HepG2 (cell line): ENCODE measurements around the gene NOTCH3. TPM values are rescaled to one million over a fixed set of nuclear protein-coding genes. Genes with fewer than 3 reads are reported as not detected.

Experiments used
- ATAC-seq: fragments of 200-7000 bp; cut with Tn5 transposase; 3 replicates; pipeline ENCODE4 v1.9.1; 2020; ENCODE audit warnings: mild to moderate bottlenecking, moderate library complexity
- BruUV-seq: library from RNA; stranded (reverse); fragments of 400-500 nt; replicated peaks from 2 replicates; lab custom pipeline; 2021; lab: Mats Ljungman, UMichigan
- CTCF ChIA-PET: fragments of 300-600 bp; formaldehyde crosslinking; extraction: SDS; loops from one replicate; lab custom pipeline; 2021; ENCODE audit warnings: low total read pairs, inconsistent platforms, low intra/inter-chr PET ratio; lab: Yijun Ruan, JAX
- POLR2A ChIA-PET: fragments of 350-600 bp; sonication (Branson Sonifier 250); formaldehyde crosslinking; loops from one replicate; lab custom pipeline; 2020; ENCODE audit warnings: antibody characterized with exemption, inconsistent platforms; lab: Yijun Ruan, JAX
- DNase-seq: peaks from one replicate; pipeline ENCODE4 v3.0.0-alpha.2; 2015; ENCODE audit warnings: low spot score
- FAIRE-seq: peaks from 3 replicates; lab custom pipeline; 2011; peaks lifted over from hg19 to GRCh38; lab: Jason Lieb, UNC
- H2AFZ ChIP-seq: one replicate; pipeline ENCODE4 v1.6.1; 2011; ENCODE audit warnings: low read length, inconsistent platforms
- H3K27ac ChIP-seq: fragments of 300-600 bp; 3 replicates; pipeline ENCODE4 v1.8.0; 2011; ENCODE audit warnings: mixed run types, mild to moderate bottlenecking, mixed read lengths, low read length, inconsistent platforms; ENCODE audit not compliant: insufficient read depth; ENCODE audit errors: extremely low read length
- H3K27me3 ChIP-seq, 2 experiments: fragments of 200-600 bp in 1 of 2; 2 replicates in 1 of 2; 3 replicates in 1 of 2; pipeline versions ENCODE4 v1.6.0 to v1.8.0; 2011; ENCODE audit warnings: low read length in 2 of 2, mild to moderate bottlenecking in 2 of 2, moderate library complexity in 2 of 2, inconsistent platforms in 1 of 2; ENCODE audit not compliant: insufficient read depth in 2 of 2, control insufficient read depth in 1 of 2
- H3K36me3 ChIP-seq, 2 experiments: fragments of 200-600 bp in 1 of 2; replicated peaks in 1 of 2; 2 replicates in 1 of 2; 3 replicates in 1 of 2; pipeline versions ENCODE4 v1.5.1 to v1.8.0; 2011; ENCODE audit warnings: low read length in 2 of 2, inconsistent platforms in 1 of 2; ENCODE audit not compliant: insufficient read depth in 2 of 2, control insufficient read depth in 1 of 2
- H3K4me1 ChIP-seq: 2 replicates; pipeline ENCODE4 v1.5.1; 2012; ENCODE audit warnings: low read length, inconsistent platforms; ENCODE audit not compliant: insufficient read depth
- H3K4me2 ChIP-seq: 2 replicates; pipeline ENCODE4 v1.6.0; 2011; ENCODE audit warnings: low read depth, low read length, inconsistent platforms
- H3K4me3 ChIP-seq, 3 experiments: fragments of 200-600 bp in 1 of 3; sonication (generic), shearing (Covaris generic) in 1 of 3; replicated peaks in 1 of 3; 2 replicates each; pipeline ENCODE4 v1.5.1; 2011 to 2016; ENCODE audit warnings: low read length in 3 of 3, inconsistent platforms in 2 of 3, low read depth in 2 of 3, mild to moderate bottlenecking in 2 of 3, control low read depth in 1 of 3, mixed read lengths in 1 of 3; ENCODE audit not compliant: insufficient read depth in 1 of 3
- H3K79me2 ChIP-seq: one replicate; pipeline ENCODE4 v1.6.1; 2011; ENCODE audit warnings: low read length, inconsistent platforms; ENCODE audit not compliant: insufficient read depth
- H3K9ac ChIP-seq: 2 replicates; pipeline ENCODE4 v1.6.0; 2011; ENCODE audit warnings: mild to moderate bottlenecking, low read depth, low read length, inconsistent platforms; ENCODE audit not compliant: insufficient read depth
- H3K9me3 ChIP-seq: 2 replicates; pipeline ENCODE4 v1.5.1; 2012; ENCODE audit warnings: mild to moderate bottlenecking, low read length
- H4K20me1 ChIP-seq: 2 replicates; pipeline ENCODE4 v1.6.0; 2011; ENCODE audit warnings: inconsistent platforms, mild to moderate bottlenecking, low read length, moderate library complexity; ENCODE audit not compliant: insufficient read depth
- ASH2L ChIP-seq: fragments of 300-600, 200-600 bp; sonication (generic); IDR thresholded peaks from 2 replicates; pipeline ENCODE4 v1.7.0; 2017; ENCODE audit warnings: low read depth, mild to moderate bottlenecking, moderate library complexity, mixed read lengths, low read length; ENCODE audit not compliant: insufficient read length
- ATF1 ChIP-seq: IDR thresholded peaks from 2 replicates; pipeline ENCODE4 v1.6.1; 2016; ENCODE audit warnings: mild to moderate bottlenecking, control low read depth
- PAF1 ChIP-seq: IDR thresholded peaks from 2 replicates; pipeline ENCODE4 v1.6.1; 2016; ENCODE audit warnings: missing genetic modification reagents, missing compliant biosample characterization
- PAWR ChIP-seq: sonication (generic); formaldehyde crosslinking; IDR thresholded peaks from 2 replicates; pipeline ENCODE4 v1.4.0; 2020; ENCODE audit warnings: missing genetic modification reagents, mild to moderate bottlenecking, borderline replicate concordance
- PCBP2 ChIP-seq: fragments of 200-400 bp; formaldehyde crosslinking; optimal IDR thresholded peaks from 2 replicates; pipeline ENCODE3; 2018; ENCODE audit warnings: low read length, low read depth; ENCODE audit not compliant: poor library complexity, severe bottlenecking
- ZMYM4 ChIP-seq: sonication (generic); formaldehyde crosslinking; IDR thresholded peaks from 2 replicates; pipeline ENCODE4 v1.8.1; 2023; ENCODE audit warnings: mild to moderate bottlenecking, missing genetic modification reagents
- ZNF329 ChIP-seq: sonication (generic); formaldehyde crosslinking; IDR thresholded peaks from 2 replicates; pipeline ENCODE4 v1.9.0; 2021; ENCODE audit warnings: low read depth, mild to moderate bottlenecking, missing genetic modification reagents
- ZNF432 ChIP-seq: sonication (generic); formaldehyde crosslinking; IDR thresholded peaks from 2 replicates; pipeline ENCODE4 v1.5.0; 2020; ENCODE audit warnings: missing genetic modification reagents, mild to moderate bottlenecking, borderline replicate concordance
- ZNF616 ChIP-seq: sonication (generic); formaldehyde crosslinking; IDR thresholded peaks from 2 replicates; pipeline ENCODE4 v1.5.0; 2020; ENCODE audit warnings: low read depth, mild to moderate bottlenecking, missing genetic modification reagents
- in situ Hi-C: cut with HindIII; loops from 2 replicates; pipeline ENCODE4 v1.10.0; 2017; ENCODE audit warnings: low pct_unique_long_range_greater_than_20kb; ENCODE audit not compliant: extremely low pct_ligation_motif_present
- intact Hi-C: fragments of 100-400 bp; cut with micrococcal nuclease; formaldehyde crosslinking; loops from one replicate; pipeline ENCODE4 v1.10.0; 2022; ENCODE audit not compliant: unreplicated experiment
- polyA plus RNA-seq, 8 experiments: library from polyadenylated mRNA; depleted of rRNA in 3 of 8; stranded (reverse) in 7 of 8; unstranded in 1 of 8; fragments of >200 nt; fragmentation: Illumina TruSeq in 4 of 8; extraction: Trizol in 4 of 8; gene quantifications; 2 replicates each; pipeline versions ENCODE4 v1.2.1 to v1.2.3, GENCODE V29; 2011 to 2016; ENCODE audit warnings: low read depth in 4 of 8, missing spikeins in 1 of 8, mixed read lengths in 1 of 8; ENCODE audit not compliant: insufficient read depth in 1 of 8
- total RNA-seq, 5 experiments: library from RNA; depleted of rRNA; stranded (reverse); fragments of >200 nt; fragmentation: Illumina TruSeq; extraction: Trizol; gene quantifications; 2 replicates each; pipeline ENCODE4 v1.2.3, GENCODE V29; 2016; ENCODE audit warnings: low read depth in 1 of 5
- TF ChIP-seq, protein P1 (sequence below): sonication (generic); formaldehyde crosslinking; IDR thresholded peaks from 2 replicates; pipeline ENCODE4 v1.5.0; 2020; ENCODE audit warnings: mild to moderate bottlenecking, low read depth, missing genetic modification reagents, borderline replicate concordance
- TF ChIP-seq, protein P2 (sequence below): sonication (generic); formaldehyde crosslinking; IDR thresholded peaks from 2 replicates; pipeline ENCODE4 v1.4.0; 2020; ENCODE audit warnings: low read depth, mild to moderate bottlenecking, missing genetic modification reagents
- TF ChIP-seq, protein P3 (sequence below): IDR thresholded peaks from 2 replicates; pipeline ENCODE4 v1.6.1; 2016; ENCODE audit warnings: low read depth, control low read depth
- TF ChIP-seq, protein P4 (sequence below): sonication (generic); formaldehyde crosslinking; conservative IDR thresholded peaks from 2 replicates; pipeline ENCODE4 v1.8.1; 2023; ENCODE audit warnings: missing genetic modification reagents

NOTCH3 gene
- total and polyA plus RNA-seq, 2 of the 13 experiments (the other 11 are each of a cell fraction or from before 2014, with no cell fraction given) = 0.09 to 0.28 TPM

DNA sequence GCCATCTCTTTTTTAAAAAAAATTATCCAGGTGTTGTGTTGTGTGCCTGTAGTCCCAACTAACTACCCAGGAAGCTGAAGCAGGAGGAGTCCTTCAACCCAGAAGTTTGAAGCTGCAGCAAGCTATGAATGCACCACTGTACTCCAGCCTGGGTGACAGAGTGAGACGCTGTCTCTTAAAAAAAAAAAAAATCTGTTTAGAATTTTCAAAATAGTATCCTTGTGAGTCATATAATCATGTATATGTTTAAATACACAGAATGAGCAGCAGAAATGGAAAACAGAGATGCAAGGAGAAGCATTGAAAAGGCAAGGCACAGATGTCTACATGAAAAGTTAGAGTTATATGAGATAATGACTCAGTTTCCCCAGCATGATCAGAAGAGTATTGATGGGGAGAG lies 62.4 kb downstream of the NOTCH3 start (continued):
- TF ChIP-seq PAWR (CRISPR knock-in tag) (no peak), PAF1 (CRISPR knock-in tag) (no peak)
- TF ChIP-seq, protein P1, sequence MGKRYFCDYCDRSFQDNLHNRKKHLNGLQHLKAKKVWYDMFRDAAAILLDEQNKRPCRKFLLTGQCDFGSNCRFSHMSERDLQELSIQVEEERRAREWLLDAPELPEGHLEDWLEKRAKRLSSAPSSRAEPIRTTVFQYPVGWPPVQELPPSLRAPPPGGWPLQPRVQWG (CRISPR knock-in tag) = no peak

DNA sequence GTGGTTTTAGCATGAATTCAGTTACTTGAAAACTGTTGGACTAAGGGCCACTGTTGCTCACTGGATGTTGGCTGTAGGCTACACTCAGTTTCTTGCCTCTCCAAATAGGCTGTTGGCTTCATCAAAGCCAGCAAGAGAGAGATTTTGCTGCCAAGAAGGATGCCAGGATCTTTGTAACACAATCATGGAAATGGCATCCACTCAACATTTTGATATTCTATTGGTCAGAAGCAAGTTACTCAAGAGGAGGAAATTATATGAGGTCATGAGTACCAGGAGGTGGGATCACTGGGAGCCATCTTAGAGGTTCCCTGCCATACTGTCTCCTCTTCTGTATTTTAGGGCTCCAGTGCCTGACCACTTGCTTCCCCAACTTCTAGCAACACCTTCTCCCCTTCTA lies 63.0 kb downstream of the NOTCH3 start:
- POLR2A ChIA-PET = no interaction called here
- Histone ChIP-seq H3K4me3 (no peak overlapping the region), H3K4me2 (no peak overlapping the region), H4K20me1 (no peaks in the 10 kb centered on the region), H3K9me3 (no peaks in the 10 kb centered on the region), H3K27ac (no peak overlapping the region), H2AFZ (no peak overlapping the region), H3K79me2 (no peaks in the 10 kb centered on the region)
- no peak for FAIRE-seq
- CTCF ChIA-PET = no interaction called here
- intact Hi-C loops (no loop called here), in situ Hi-C loops (no loop called here)
- no TSS peak for BruUV-seq
- TF ChIP-seq ASH2L (no peak), PCBP2 (no peak), ZMYM4 (no peak), ZNF432 (CRISPR knock-in tag) (no peak), ATF1 (CRISPR knock-in tag) (no peak), ZNF616 (no peak), ZNF329 (CRISPR knock-in tag) (no peak)
- TF ChIP-seq, protein P2, sequence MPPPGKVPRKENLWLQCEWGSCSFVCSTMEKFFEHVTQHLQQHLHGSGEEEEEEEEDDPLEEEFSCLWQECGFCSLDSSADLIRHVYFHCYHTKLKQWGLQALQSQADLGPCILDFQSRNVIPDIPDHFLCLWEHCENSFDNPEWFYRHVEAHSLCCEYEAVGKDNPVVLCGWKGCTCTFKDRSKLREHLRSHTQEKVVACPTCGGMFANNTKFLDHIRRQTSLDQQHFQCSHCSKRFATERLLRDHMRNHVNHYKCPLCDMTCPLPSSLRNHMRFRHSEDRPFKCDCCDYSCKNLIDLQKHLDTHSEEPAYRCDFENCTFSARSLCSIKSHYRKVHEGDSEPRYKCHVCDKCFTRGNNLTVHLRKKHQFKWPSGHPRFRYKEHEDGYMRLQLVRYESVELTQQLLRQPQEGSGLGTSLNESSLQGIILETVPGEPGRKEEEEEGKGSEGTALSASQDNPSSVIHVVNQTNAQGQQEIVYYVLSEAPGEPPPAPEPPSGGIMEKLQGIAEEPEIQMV (CRISPR knock-in tag) = no peak
- TF ChIP-seq, protein P3, sequence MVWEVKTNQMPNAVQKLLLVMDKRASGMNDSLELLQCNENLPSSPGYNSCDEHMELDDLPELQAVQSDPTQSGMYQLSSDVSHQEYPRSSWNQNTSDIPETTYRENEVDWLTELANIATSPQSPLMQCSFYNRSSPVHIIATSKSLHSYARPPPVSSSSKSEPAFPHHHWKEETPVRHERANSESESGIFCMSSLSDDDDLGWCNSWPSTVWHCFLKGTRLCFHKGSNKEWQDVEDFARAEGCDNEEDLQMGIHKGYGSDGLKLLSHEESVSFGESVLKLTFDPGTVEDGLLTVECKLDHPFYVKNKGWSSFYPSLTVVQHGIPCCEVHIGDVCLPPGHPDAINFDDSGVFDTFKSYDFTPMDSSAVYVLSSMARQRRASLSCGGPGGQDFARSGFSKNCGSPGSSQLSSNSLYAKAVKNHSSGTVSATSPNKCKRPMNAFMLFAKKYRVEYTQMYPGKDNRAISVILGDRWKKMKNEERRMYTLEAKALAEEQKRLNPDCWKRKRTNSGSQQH (CRISPR knock-in tag) = no peak
- TF ChIP-seq, protein P4, sequence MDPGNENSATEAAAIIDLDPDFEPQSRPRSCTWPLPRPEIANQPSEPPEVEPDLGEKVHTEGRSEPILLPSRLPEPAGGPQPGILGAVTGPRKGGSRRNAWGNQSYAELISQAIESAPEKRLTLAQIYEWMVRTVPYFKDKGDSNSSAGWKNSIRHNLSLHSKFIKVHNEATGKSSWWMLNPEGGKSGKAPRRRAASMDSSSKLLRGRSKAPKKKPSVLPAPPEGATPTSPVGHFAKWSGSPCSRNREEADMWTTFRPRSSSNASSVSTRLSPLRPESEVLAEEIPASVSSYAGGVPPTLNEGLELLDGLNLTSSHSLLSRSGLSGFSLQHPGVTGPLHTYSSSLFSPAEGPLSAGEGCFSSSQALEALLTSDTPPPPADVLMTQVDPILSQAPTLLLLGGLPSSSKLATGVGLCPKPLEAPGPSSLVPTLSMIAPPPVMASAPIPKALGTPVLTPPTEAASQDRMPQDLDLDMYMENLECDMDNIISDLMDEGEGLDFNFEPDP = no peak
- TF ChIP-seq, all 625 proteins: peak for 0
- ATAC-seq (no peak), DNase-seq (no peak)
- Histone ChIP-seq H3K36me3 (no peaks in the 10 kb centered on the region), H3K9ac (no peak overlapping the region), H3K27me3 (no peaks in the 10 kb centered on the region), H3K4me1 (no peaks in the 10 kb centered on the region)
